Inferior parietal cortex (tissue), 1 donor: ENCODE measurements around the gene HS6ST3.
"Not testable (repeated sequence)": the region's sequence is repeated elsewhere in the genome, so short reads cannot be mapped to it uniquely, and the experiment has no call there.

ENCODE experiments used
- DNase-seq: peaks from one replicate; pipeline ENCODE4 v3.0.0-alpha.2; 2016; ENCODE audit errors: extremely low spot score

Gene HS6ST3

GRCh38 chr13:96734499-96734898, 644.6 kb downstream of the HS6ST3 start:
- DNase-seq: no peak

DNA sequence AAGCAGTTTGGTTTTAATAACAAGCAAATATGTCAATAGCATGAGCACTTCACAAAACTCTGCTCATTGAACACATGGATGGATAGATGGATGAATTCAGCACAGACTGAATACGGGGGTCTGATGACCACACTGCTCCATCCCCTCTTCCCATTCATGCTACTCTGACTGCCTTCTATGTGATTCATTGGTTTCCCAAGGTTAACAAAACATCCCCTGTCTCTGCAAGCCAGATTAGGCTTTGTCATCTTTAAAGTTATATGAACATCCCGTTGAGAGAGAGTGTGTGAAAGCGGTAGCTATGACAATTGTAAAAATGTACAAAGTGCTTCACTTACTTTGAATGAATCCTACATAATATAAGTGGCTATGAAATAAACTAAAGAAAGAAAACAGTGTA, 651.9 kb downstream of the HS6ST3 start:
- no peak for DNase-seq

GRCh38 chr13:96743296-96744089, 653.6 kb downstream of the HS6ST3 start:
- DNase-seq: no peak

GRCh38 chr13:96744367-96745331, 654.7 kb downstream of the HS6ST3 start:
- DNase-seq: no peak

DNA sequence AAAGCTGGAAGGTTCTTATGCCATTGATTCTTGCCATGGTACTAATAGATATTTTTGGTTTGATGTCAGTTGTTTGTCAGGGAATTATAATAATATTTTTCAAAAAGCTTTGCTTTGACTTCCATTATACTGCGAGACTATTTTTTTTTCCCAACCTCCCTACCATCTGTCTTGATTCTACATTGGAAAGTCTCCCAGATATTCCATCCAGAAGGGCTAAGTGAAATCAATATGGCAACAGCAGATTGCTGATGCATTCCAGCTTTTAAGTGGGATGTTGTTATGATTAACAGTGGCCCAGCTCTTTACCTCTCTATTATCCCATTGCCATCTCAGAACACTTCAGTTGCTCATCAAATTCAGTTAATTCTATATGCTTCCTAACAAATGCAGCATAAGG, 657.0 kb downstream of the HS6ST3 start:
- peak; percentile 38 for DNase-seq

- no peak for DNase-seq
Observed at GRCh38 chr13:96749825-96750224, 659.9 kb downstream of the HS6ST3 start.

DNA sequence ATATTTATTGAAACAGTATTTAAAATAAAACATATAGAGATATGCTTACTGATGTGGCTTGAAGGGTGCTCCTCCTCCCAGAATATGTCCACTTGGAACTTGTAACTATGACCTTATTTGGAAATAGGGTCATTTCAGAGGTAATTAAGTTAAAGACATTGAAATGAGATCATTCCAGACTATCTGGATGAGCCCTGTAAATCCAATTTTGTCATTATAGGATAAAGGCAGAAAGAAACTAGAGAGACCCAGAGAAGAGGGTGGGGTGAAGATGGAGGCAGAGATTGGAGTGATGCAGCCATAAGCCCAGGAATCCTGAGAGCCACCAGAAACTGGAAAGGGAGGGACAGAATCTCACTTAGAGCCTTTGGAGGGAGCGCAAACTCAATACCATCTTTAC, 661.2 kb downstream of the HS6ST3 start:
- no peak for DNase-seq

GRCh38 chr13:96762876-96763275, 673.0 kb downstream of the HS6ST3 start:
- DNase-seq: no peak

GRCh38 chr13:96766306-96766705, 676.4 kb downstream of the HS6ST3 start:
- DNase-seq: no peak

- no peak for DNase-seq
Observed at GRCh38 chr13:96768524-96768923, 678.6 kb downstream of the HS6ST3 start.

- DNase-seq: no peak
Observed at GRCh38 chr13:96769874-96770273, 680.0 kb downstream of the HS6ST3 start.

DNA sequence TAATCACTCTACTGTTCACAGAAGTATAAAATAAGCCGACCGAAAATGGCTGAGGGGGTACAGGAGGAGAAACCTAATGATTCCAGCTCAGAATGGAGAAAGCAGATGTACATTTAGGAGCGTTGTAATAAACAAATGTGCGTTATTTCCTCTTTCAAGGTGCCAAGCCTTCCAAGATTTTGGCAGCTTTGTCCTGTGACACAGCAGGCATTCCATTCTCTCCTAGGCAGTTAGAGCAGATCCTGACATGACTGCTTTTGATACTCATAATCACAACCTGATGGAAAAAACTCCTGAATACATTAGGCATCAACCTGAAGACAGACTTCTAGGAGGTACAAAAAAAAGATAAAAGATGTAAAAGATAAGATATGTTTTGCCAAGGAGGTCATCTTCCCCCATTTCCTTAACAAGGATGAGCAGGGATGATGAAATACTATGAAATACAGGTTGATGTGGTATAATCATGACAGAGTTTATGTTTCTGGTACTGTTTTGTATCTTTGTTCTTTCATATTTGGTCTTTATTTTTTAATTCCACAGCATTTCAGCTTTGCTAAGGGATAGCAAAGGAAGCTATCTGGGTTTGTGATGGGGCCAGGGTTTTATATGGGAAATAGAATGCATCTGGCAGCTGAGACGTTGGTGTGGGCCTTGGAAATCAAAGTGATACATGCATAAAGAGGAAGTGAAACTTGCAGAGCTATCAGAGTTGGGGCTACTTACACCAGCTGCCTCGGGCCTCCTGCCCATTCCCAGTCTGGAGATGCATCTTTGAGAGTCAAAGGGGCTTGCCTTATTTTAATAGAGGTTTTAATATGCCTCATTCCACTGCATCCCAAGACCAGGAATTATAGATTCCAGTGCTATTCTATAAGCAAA, 681.8 kb downstream of the HS6ST3 start:
- DNase-seq: no peak

DNA sequence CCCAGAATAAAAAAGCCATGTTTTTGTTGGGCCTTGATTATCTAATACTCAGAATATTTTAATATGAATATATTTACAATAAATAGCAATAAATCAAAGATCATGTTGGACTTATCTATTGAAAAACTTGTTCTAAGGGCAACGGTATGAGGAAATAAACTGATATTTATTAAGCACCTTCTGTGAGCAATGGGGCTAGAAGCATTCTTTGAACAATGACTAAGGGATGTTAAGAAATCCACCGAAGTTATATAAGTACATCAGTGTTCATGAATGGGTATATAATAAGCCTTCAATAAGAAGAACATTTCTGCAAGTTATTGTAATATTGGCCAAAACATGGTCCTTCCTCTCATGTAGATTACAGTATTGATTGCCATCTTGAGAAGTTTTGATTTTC, 682.5 kb downstream of the HS6ST3 start:
- DNase-seq: no peak

- DNase-seq: not testable (repeated sequence)
Observed at GRCh38 chr13:96778302-96778701, 688.4 kb downstream of the HS6ST3 start.

GRCh38 chr13:96779691-96780090, 689.8 kb downstream of the HS6ST3 start:
- DNase-seq: no peak

GRCh38 chr13:96780105-96780504, 690.2 kb downstream of the HS6ST3 start:
- no peak for DNase-seq

- DNase-seq: peak; percentile 66
Observed at GRCh38 chr13:96781141-96781540, 691.2 kb downstream of the HS6ST3 start.

DNA sequence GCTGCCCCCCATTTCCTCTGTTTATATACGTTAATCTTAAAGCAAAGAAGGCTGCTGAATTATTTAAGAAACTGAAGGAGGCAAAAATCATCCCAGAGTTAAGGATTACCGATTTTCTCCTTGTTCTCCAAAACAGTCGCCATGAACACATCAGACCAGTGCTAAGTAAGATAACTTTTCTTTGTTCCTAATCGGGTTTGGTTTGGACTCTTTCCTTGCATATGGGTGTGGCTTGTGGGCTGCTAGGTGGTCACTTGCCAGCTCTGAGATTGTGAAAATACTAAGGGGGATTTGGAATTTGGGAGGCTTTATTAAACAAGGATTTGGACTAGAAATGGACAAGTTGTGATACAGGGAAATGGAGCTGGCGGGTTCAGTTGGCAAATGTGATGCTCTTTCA, 692.3 kb downstream of the HS6ST3 start:
- no peak for DNase-seq

GRCh38 chr13:96783057-96783456, 693.1 kb downstream of the HS6ST3 start:
- DNase-seq: no peak

DNA sequence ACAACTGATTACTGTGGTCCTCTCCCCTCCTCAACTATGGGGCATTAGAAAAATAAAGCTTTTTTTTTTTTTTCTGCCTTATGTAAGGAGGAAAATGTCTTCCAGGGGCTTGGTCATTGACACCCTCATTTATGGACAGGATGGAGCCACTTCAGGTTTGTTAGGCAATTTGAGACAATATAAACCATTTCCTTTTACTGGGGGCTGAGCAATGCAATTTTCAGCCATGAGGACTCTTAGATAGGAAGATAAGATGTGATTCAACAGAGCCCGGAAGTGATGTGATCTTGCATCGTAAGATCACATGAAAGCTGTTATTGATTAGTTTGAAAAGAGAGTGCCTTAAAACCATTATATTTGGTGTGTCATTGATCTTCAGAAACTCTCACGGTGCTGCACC, 693.6 kb downstream of the HS6ST3 start:
- no peak for DNase-seq

DNA sequence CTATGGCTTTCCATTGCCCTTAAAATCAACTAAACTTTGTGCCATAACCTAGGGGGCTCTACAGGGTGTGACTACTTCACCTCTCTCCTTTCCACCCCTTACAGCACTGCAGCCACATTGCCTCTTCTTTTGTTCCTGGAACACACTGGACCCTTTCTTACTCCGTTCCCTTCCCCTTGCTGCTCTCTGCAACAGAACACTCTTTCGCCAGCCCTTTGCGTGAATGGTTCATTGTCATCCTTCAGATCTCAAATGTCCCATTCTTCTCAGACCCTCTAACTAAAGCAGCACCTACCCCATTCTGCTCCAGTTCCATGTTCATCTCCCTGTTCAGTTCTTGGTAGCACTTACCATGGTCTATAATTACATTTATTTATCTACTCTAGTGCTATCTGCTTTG, 696.1 kb downstream of the HS6ST3 start:
- no peak for DNase-seq

GRCh38 chr13:96792188-96792587, 702.3 kb downstream of the HS6ST3 start:
- no peak for DNase-seq
